Fibroblast of lung (primary cell): ENCODE results near the gene TRAF7. TPM values are rescaled to one million over a fixed set of nuclear protein-coding genes. Genes with fewer than 3 reads are reported as not detected.
"Not testable (repeated sequence)": the region's sequence is repeated elsewhere in the genome, so short reads cannot be mapped to it uniquely, and the experiment has no call there.

Source experiments
- DNase-seq, 2 donors: peaks; one replicate each; pipeline versions ENCODE4 v3.0.0 to v3.0.0-alpha.2; 2010; ENCODE audit warnings: low read depth in 2 of 2
- H2AFZ ChIP-seq: 2 replicates; pipeline ENCODE4 v1.5.1; 2012; ENCODE audit warnings: low read length, control low read depth, inconsistent platforms
- H3K27ac ChIP-seq: 2 replicates; pipeline ENCODE4 v1.5.1; 2011; ENCODE audit warnings: low read length, control low read depth; ENCODE audit not compliant: insufficient read depth
- H3K27me3 ChIP-seq: 2 replicates; pipeline ENCODE4 v1.5.1; 2011; ENCODE audit warnings: mild to moderate bottlenecking, low read length; ENCODE audit not compliant: control insufficient read depth, insufficient read depth
- H3K36me3 ChIP-seq: 2 replicates; pipeline ENCODE4 v1.5.1; 2011; ENCODE audit warnings: low read length; ENCODE audit not compliant: control insufficient read depth, insufficient read depth
- H3K4me1 ChIP-seq: 2 replicates; pipeline ENCODE4 v1.5.1; 2011; ENCODE audit warnings: low read length; ENCODE audit not compliant: control insufficient read depth, insufficient read depth; ENCODE audit errors: extremely low read depth
- H3K4me2 ChIP-seq: 2 replicates; pipeline ENCODE4 v1.5.1; 2011; ENCODE audit warnings: low read length, control low read depth; ENCODE audit not compliant: insufficient read depth; ENCODE audit errors: extremely low read depth
- H3K4me3 ChIP-seq, 4 experiments: fragments of 200-600 bp in 1 of 4; sonication (generic) in 1 of 4; replicated peaks in 1 of 4; 2 replicates each; pipeline ENCODE4 v1.5.1; 2011 to 2016; ENCODE audit warnings: low read length in 4 of 4, low read depth in 3 of 4, mild to moderate bottlenecking in 3 of 4, control low read depth in 2 of 4, inconsistent platforms in 1 of 4, mixed read lengths in 1 of 4; ENCODE audit not compliant: insufficient read depth in 1 of 4; ENCODE audit errors: control extremely low read depth in 1 of 4
- H3K79me2 ChIP-seq: 2 replicates; pipeline ENCODE4 v1.5.1; 2012; ENCODE audit warnings: mild to moderate bottlenecking, low read length, inconsistent platforms; ENCODE audit not compliant: control insufficient read depth, insufficient read depth
- H3K9ac ChIP-seq: 2 replicates; pipeline ENCODE4 v1.5.1; 2011; ENCODE audit warnings: mild to moderate bottlenecking, low read length, control low read depth; ENCODE audit not compliant: insufficient read depth
- H3K9me3 ChIP-seq: 2 replicates; pipeline ENCODE4 v1.5.1; 2012; ENCODE audit warnings: low read depth, low read length; ENCODE audit not compliant: control insufficient read depth, insufficient read depth
- H4K20me1 ChIP-seq: 2 replicates; pipeline ENCODE4 v1.5.1; 2011; ENCODE audit warnings: low read length; ENCODE audit not compliant: control insufficient read depth, insufficient read depth; ENCODE audit errors: extremely low read depth
- polyA plus RNA-seq, 2 donors: library from polyadenylated mRNA; depleted of rRNA in 1 of 2; stranded (reverse) in 1 of 2; unstranded in 1 of 2; fragments of >200 nt; gene quantifications; 2 replicates each; pipeline ENCODE4 v1.2.1, GENCODE V29; 2011 to 2012; ENCODE audit warnings: missing spikeins in 1 of 2
- total RNA-seq: library from RNA; depleted of rRNA; stranded (reverse); fragments of >200 nt; gene quantifications from 2 replicates; pipeline ENCODE4 v1.2.1, GENCODE V29; 2014

TRAF7 gene
- total and polyA plus RNA-seq, 2 donors (not counting 1 experiment from before 2014, with no cell fraction given), result 38.7 to 60.3 TPM

GRCh38 chr16:2123706-2124376 is 31.7 kb upstream of the TRAF7 start:
- H3K27me3 ChIP-seq, H3K36me3 ChIP-seq, H2AFZ ChIP-seq, H3K9me3 ChIP-seq, H3K4me3 ChIP-seq, DNase-seq, H3K9ac ChIP-seq, H4K20me1 ChIP-seq: not testable (repeated sequence)
- peaks cover 25% of the 10 kb centered on the region for H3K4me1 ChIP-seq
- H3K4me2 ChIP-seq, result peak overlapping the region; percentile 59
- H3K79me2 ChIP-seq, result peaks cover 52% of the 10 kb centered on the region
- H3K27ac ChIP-seq, result peak overlapping the region; percentile 93

- Histone ChIP-seq H3K27ac (peak overlapping the region; percentile 93), H3K4me2 (peak overlapping the region; percentile 59), H3K79me2 (peaks cover 51% of the 10 kb centered on the region), H3K4me1 (peaks cover 25% of the 10 kb centered on the region), H3K4me3 (peak overlapping the region in 1 of 4 experiments; percentile 44), H3K9ac (peak overlapping the region; percentile 73)
- H3K27me3 ChIP-seq, H4K20me1 ChIP-seq, DNase-seq, H2AFZ ChIP-seq, H3K9me3 ChIP-seq, H3K36me3 ChIP-seq: not testable (repeated sequence)
Observed at GRCh38 chr16:2124377-2124693, 31.2 kb upstream of the TRAF7 start.

GRCh38 chr16:2124694-2125444 is 30.7 kb upstream of the TRAF7 start:
- peak overlapping the region; percentile 75 for H3K4me2 ChIP-seq
- peak overlapping the region; percentile 73 for H3K9ac ChIP-seq
- DNase-seq, result peak; percentile 75 to 82
- not testable (repeated sequence) for H4K20me1 ChIP-seq, H3K36me3 ChIP-seq, H3K9me3 ChIP-seq, H3K27me3 ChIP-seq, H2AFZ ChIP-seq
- peak overlapping the region; percentile 93 for H3K27ac ChIP-seq
- peak overlapping the region in 2 of 4 experiments; percentile 13 to 44 for H3K4me3 ChIP-seq
- H3K79me2 ChIP-seq, result peaks cover 52% of the 10 kb centered on the region
- peaks cover 25% of the 10 kb centered on the region for H3K4me1 ChIP-seq

- not testable (repeated sequence) for H3K36me3 ChIP-seq, H3K9ac ChIP-seq, H3K27me3 ChIP-seq, H2AFZ ChIP-seq, H3K9me3 ChIP-seq, H4K20me1 ChIP-seq, DNase-seq
- peak overlapping the region; percentile 93 for H3K27ac ChIP-seq
- H3K4me1 ChIP-seq, result peaks cover 25% of the 10 kb centered on the region
- peak overlapping the region in 1 of 4 experiments; percentile 44 for H3K4me3 ChIP-seq
- H3K4me2 ChIP-seq, result peak overlapping the region; percentile 59
- H3K79me2 ChIP-seq, result peaks cover 54% of the 10 kb centered on the region
Observed at GRCh38 chr16:2125609-2126008, 30.0 kb upstream of the TRAF7 start.

GRCh38 chr16:2126161-2126743 is 29.3 kb upstream of the TRAF7 start:
- Histone ChIP-seq H3K4me2 (peak overlapping the region; percentile 51), H3K79me2 (peaks cover 55% of the 10 kb centered on the region), H3K27ac (peak overlapping the region; percentile 65), H3K4me1 (peaks cover 25% of the 10 kb centered on the region), H3K9ac (peak overlapping the region; percentile 7)
- DNase-seq, result peak in 1 of 2 donors; percentile 50
- H3K4me3 ChIP-seq, H3K9me3 ChIP-seq, H3K36me3 ChIP-seq, H3K27me3 ChIP-seq, H4K20me1 ChIP-seq, H2AFZ ChIP-seq: not testable (repeated sequence)

GRCh38 chr16:2126928-2127556 is 28.5 kb upstream of the TRAF7 start:
- H3K9me3 ChIP-seq, H3K27me3 ChIP-seq, H3K4me2 ChIP-seq, H3K36me3 ChIP-seq, H2AFZ ChIP-seq, DNase-seq, H3K4me3 ChIP-seq, H4K20me1 ChIP-seq: not testable (repeated sequence)
- Histone ChIP-seq H3K27ac (peak overlapping the region; percentile 65), H3K4me1 (peaks cover 25% of the 10 kb centered on the region), H3K9ac (peak overlapping the region; percentile 7), H3K79me2 (peaks cover 52% of the 10 kb centered on the region)
